H9 (cell line): ENCODE measurements around the gene GALNT10. TPM values are rescaled to one million over a fixed set of nuclear protein-coding genes. Genes with fewer than 3 reads are reported as not detected.

Experiments
- DNase-seq: peaks from one replicate; pipeline ENCODE4 v3.0.0-alpha.2; 2017
- H2AFZ ChIP-seq: one replicate; pipeline ENCODE4 v1.6.1; 2013; ENCODE audit warnings: mild to moderate bottlenecking, low read length, control low read depth, moderate library complexity
- H2AK5ac ChIP-seq: 2 replicates; pipeline ENCODE4 v1.6.1; 2013; ENCODE audit warnings: low read length, control low read depth, mixed read lengths; ENCODE audit not compliant: insufficient read length
- H2BK120ac ChIP-seq: one replicate; pipeline ENCODE4 v1.6.1; 2013; ENCODE audit warnings: low read depth, mild to moderate bottlenecking, low read length, control low read depth, inconsistent platforms; ENCODE audit not compliant: poor library complexity, severe bottlenecking
- H2BK12ac ChIP-seq: 2 replicates; pipeline ENCODE4 v1.6.1; 2013; ENCODE audit warnings: low read length, control low read depth, mixed read lengths, low read depth; ENCODE audit not compliant: insufficient read length
- H2BK15ac ChIP-seq: 2 replicates; pipeline ENCODE4 v1.6.1; 2013; ENCODE audit warnings: low read depth, low read length, control low read depth
- H2BK20ac ChIP-seq: one replicate; pipeline ENCODE4 v1.6.1; 2013; ENCODE audit warnings: low read depth, mild to moderate bottlenecking, low read length, control low read depth, inconsistent platforms; ENCODE audit not compliant: poor library complexity, severe bottlenecking
- H2BK5ac ChIP-seq: 2 replicates; pipeline ENCODE4 v1.6.1; 2013; ENCODE audit warnings: low read length, control low read depth, mixed read lengths; ENCODE audit not compliant: insufficient read length
- H3K14ac ChIP-seq: 2 replicates; pipeline ENCODE4 v1.6.1; 2013; ENCODE audit warnings: low read length, control low read depth; ENCODE audit not compliant: insufficient read depth
- H3K18ac ChIP-seq: 2 replicates; pipeline ENCODE4 v1.6.1; 2013; ENCODE audit warnings: low read depth, mild to moderate bottlenecking, mixed read lengths, low read length, control low read depth; ENCODE audit not compliant: insufficient read length
- H3K23ac ChIP-seq: 2 replicates; pipeline ENCODE4 v1.6.1; 2013; ENCODE audit warnings: low read length, control low read depth, mixed read lengths, low read depth; ENCODE audit not compliant: insufficient read length
- H3K23me2 ChIP-seq: 2 replicates; pipeline ENCODE4 v1.6.1; 2013; ENCODE audit warnings: low read depth, mild to moderate bottlenecking, mixed read lengths, low read length, control low read depth; ENCODE audit not compliant: insufficient read length, poor library complexity, severe bottlenecking
- H3K27ac ChIP-seq: 2 replicates; pipeline ENCODE4 v1.5.1; 2013; ENCODE audit warnings: low read length, control low read depth, mixed read lengths, low read depth; ENCODE audit not compliant: insufficient read length
- H3K27me3 ChIP-seq: 2 replicates; pipeline ENCODE4 v1.6.1; 2013; ENCODE audit warnings: low read length, control low read depth, inconsistent platforms; ENCODE audit not compliant: insufficient read depth
- H3K4ac ChIP-seq: 2 replicates; pipeline ENCODE4 v1.6.1; 2013; ENCODE audit warnings: low read depth, mild to moderate bottlenecking, control low read depth, inconsistent platforms, low read length, moderate library complexity
- H3K4me1 ChIP-seq: 2 replicates; pipeline ENCODE4 v1.6.1; 2013; ENCODE audit warnings: low read length, control low read depth, inconsistent platforms; ENCODE audit not compliant: insufficient read depth
- H3K4me2 ChIP-seq: 2 replicates; pipeline ENCODE4 v1.6.1; 2013; ENCODE audit warnings: low read length, control low read depth, mixed read lengths; ENCODE audit not compliant: insufficient read length, insufficient read depth
- H3K56ac ChIP-seq: 2 replicates; pipeline ENCODE4 v1.6.1; 2013; ENCODE audit warnings: low read depth, mild to moderate bottlenecking, mixed read lengths, low read length, control low read depth; ENCODE audit not compliant: insufficient read length
- H3K79me1 ChIP-seq: 2 replicates; pipeline ENCODE4 v1.6.1; 2013; ENCODE audit warnings: low read depth, mild to moderate bottlenecking, moderate library complexity, low read length, control low read depth, inconsistent platforms; ENCODE audit not compliant: insufficient read depth, poor library complexity, severe bottlenecking
- H3K79me2 ChIP-seq: 2 replicates; pipeline ENCODE4 v1.6.1; 2013; ENCODE audit warnings: low read length, control low read depth, inconsistent platforms; ENCODE audit not compliant: insufficient read depth
- H3K9ac ChIP-seq: 2 replicates; pipeline ENCODE4 v1.6.1; 2013; ENCODE audit warnings: low read length, control low read depth, mixed read lengths; ENCODE audit not compliant: insufficient read length; ENCODE audit errors: extremely low read depth
- H3K9me3 ChIP-seq: one replicate; pipeline ENCODE4 v1.6.1; 2013; ENCODE audit warnings: low read depth, low read length, inconsistent platforms; ENCODE audit not compliant: control insufficient read depth
- H3T11ph ChIP-seq: one replicate; pipeline ENCODE4 v1.6.1; 2013; ENCODE audit warnings: mild to moderate bottlenecking, low read length, control low read depth, inconsistent platforms
- H4K20me1 ChIP-seq: one replicate; pipeline ENCODE4 v1.6.1; 2013; ENCODE audit not compliant: control insufficient read depth, insufficient read length, insufficient read depth
- H4K5ac ChIP-seq: 2 replicates; pipeline ENCODE4 v1.6.1; 2013; ENCODE audit warnings: low read depth, mild to moderate bottlenecking, mixed read lengths, low read length, control low read depth; ENCODE audit not compliant: insufficient read length
- H4K8ac ChIP-seq: replicated peaks from 2 replicates; pipeline ENCODE4 v1.6.1; 2013; ENCODE audit warnings: low read length, control low read depth, mixed read lengths, low read depth; ENCODE audit not compliant: insufficient read length
- H4K91ac ChIP-seq: 2 replicates; pipeline ENCODE4 v1.6.1; 2013; ENCODE audit warnings: low read depth, mild to moderate bottlenecking, moderate library complexity, mixed read lengths, low read length, control low read depth; ENCODE audit not compliant: insufficient read length
- H3K27ac Mint-ChIP-seq, 3 experiments: 2 replicates in 2 of 3; 3 replicates in 1 of 3; pipeline ENCODE4 v1.8.0; 2020 to 2021; ENCODE audit warnings: mixed read lengths in 3 of 3, mild to moderate bottlenecking in 1 of 3, moderate library complexity in 1 of 3
- H3K27me3 Mint-ChIP-seq: 2 replicates; pipeline ENCODE4 v1.8.0; 2021; ENCODE audit warnings: low read depth, mild to moderate bottlenecking, moderate library complexity, mixed read lengths
- H3K36me3 Mint-ChIP-seq, 3 experiments: 2 replicates in 2 of 3; 3 replicates in 1 of 3; pipeline ENCODE4 v1.8.0; 2020 to 2021; ENCODE audit warnings: low read depth in 3 of 3, mixed read lengths in 3 of 3; ENCODE audit not compliant: insufficient read depth in 1 of 3
- H3K4me1 Mint-ChIP-seq, 2 experiments: 2 replicates each; pipeline ENCODE4 v1.8.0; 2020; ENCODE audit warnings: mixed read lengths in 2 of 2
- H3K4me3 Mint-ChIP-seq, 2 experiments: 2 replicates in 1 of 2; 3 replicates in 1 of 2; pipeline ENCODE4 v1.8.0; 2020 to 2021; ENCODE audit warnings: mild to moderate bottlenecking in 2 of 2, mixed read lengths in 2 of 2, moderate library complexity in 1 of 2
- H3K9me3 Mint-ChIP-seq, 2 experiments: 2 replicates in 1 of 2; 3 replicates in 1 of 2; pipeline ENCODE4 v1.8.0; 2020; ENCODE audit warnings: mild to moderate bottlenecking in 2 of 2, mixed read lengths in 2 of 2, moderate library complexity in 1 of 2
- CTCF ChIP-seq: fragments of 200-600 bp; sonication (generic); conservative IDR thresholded peaks from 3 replicates; pipeline ENCODE4 v1.8.0; 2021; ENCODE audit warnings: antibody characterized with exemption, mild to moderate bottlenecking
- WGBS: extraction: QIAGEN DNeasy Blood & Tissue Kit; methylation state at CpG from one replicate; pipeline ENCODE4 v1.1.7; 2013; ENCODE audit warnings: missing lambda C conversion rate, low lambda C conversion rate, mixed read lengths; ENCODE audit not compliant: insufficient read length; ENCODE audit errors: extremely low coverage; 5-methylcytosine and 5-hydroxymethylcytosine counted together
- total RNA-seq: library from RNA; stranded (reverse); gene quantifications from 2 replicates; pipeline ENCODE4 v1.2.1, GENCODE V29; 2021

Gene GALNT10
- total RNA-seq, 1 experiment from 2014 or later = 15.4 TPM

GRCh38 chr5:154296525-154297159 is 106.1 kb downstream of the GALNT10 start:
- Histone ChIP-seq H3K9me3 (no peaks in the 10 kb centered on the region), H3K18ac (no peak overlapping the region), H3K4ac (no peak overlapping the region), H2BK120ac (no peak overlapping the region), H2AFZ (no peak overlapping the region), H3T11ph (no peak overlapping the region), H4K5ac (no peak overlapping the region), H3K27me3 (no peaks in the 10 kb centered on the region), H3K4me1 (no peaks in the 10 kb centered on the region), H3K4me2 (no peak overlapping the region), H4K20me1 (no peaks in the 10 kb centered on the region), H2BK12ac (no peak overlapping the region), H2AK5ac (no peak overlapping the region), H4K91ac (no peak overlapping the region), H3K14ac (no peak overlapping the region), H2BK20ac (no peak overlapping the region), H3K23me2 (no peaks in the 10 kb centered on the region), H3K9ac (no peak overlapping the region), H3K27ac (no peak overlapping the region), H3K79me2 (no peaks in the 10 kb centered on the region), H3K56ac (no peak overlapping the region), H2BK15ac (no peak overlapping the region), H4K8ac (no peak overlapping the region), H3K23ac (no peak overlapping the region), H2BK5ac (no peak overlapping the region), H3K79me1 (no peaks in the 10 kb centered on the region)
- peak overlapping the region in 2 of 3 experiments; percentile 44 to 61; a peak in 1 of 7 replicates for H3K27ac Mint-ChIP-seq
- H3K36me3 Mint-ChIP-seq = peaks cover 0 to 9% (median 0%) of the 10 kb centered on the region in 3 experiments; a peak in 2 of 7 replicates
- TF ChIP-seq CTCF = no peak
- no CpG with 5 or more reads among the region's 6 CpGs for WGBS
- DNase-seq = no peak
- no peaks in the 10 kb centered on the region for H3K9me3 Mint-ChIP-seq
- H3K4me1 Mint-ChIP-seq = peaks cover 5 to 8% of the 10 kb centered on the region in 2 experiments
- no peak overlapping the region for H3K4me3 Mint-ChIP-seq
- no peaks in the 10 kb centered on the region for H3K27me3 Mint-ChIP-seq
